Keratinocyte (primary cell): ENCODE results near the gene MYL7. TPM values are rescaled to one million over a fixed set of nuclear protein-coding genes. Genes with fewer than 3 reads are reported as not detected.

Experiments
- DNase-seq: peaks from one replicate; pipeline ENCODE4 v3.0.0-alpha.2; 2011; ENCODE audit warnings: low read depth, missing footprints, low spot score
- FAIRE-seq: peaks from 2 replicates; lab custom pipeline; 2011; peaks lifted over from hg19 to GRCh38; lab: Jason Lieb, UNC
- H2AFZ ChIP-seq: 2 replicates; pipeline ENCODE4 v1.6.0; 2012; ENCODE audit warnings: low read length, control low read depth, inconsistent platforms; ENCODE audit not compliant: control insufficient read depth
- H3K27ac ChIP-seq: 2 replicates; pipeline ENCODE4 v1.5.1; 2011; ENCODE audit warnings: low read length; ENCODE audit not compliant: control insufficient read depth, insufficient read depth
- H3K27me3 ChIP-seq: 3 replicates; pipeline ENCODE4 v1.6.0; 2011; ENCODE audit warnings: low read length; ENCODE audit not compliant: control insufficient read depth, insufficient read depth; ENCODE audit errors: extremely low read depth
- H3K36me3 ChIP-seq, 2 experiments: 2 replicates in 1 of 2; 3 replicates in 1 of 2; pipeline ENCODE4 v1.5.1; 2011; ENCODE audit warnings: low read length in 2 of 2, mild to moderate bottlenecking in 1 of 2; ENCODE audit not compliant: control insufficient read depth in 2 of 2, insufficient read depth in 2 of 2; ENCODE audit errors: extremely low read depth in 1 of 2
- H3K4me1 ChIP-seq: 3 replicates; pipeline ENCODE4 v1.5.1; 2011; ENCODE audit warnings: low read length; ENCODE audit not compliant: control insufficient read depth, insufficient read depth; ENCODE audit errors: extremely low read depth
- H3K4me2 ChIP-seq: 3 replicates; pipeline ENCODE4 v1.6.0; 2011; ENCODE audit warnings: low read depth, low read length; ENCODE audit not compliant: control insufficient read depth, insufficient read depth; ENCODE audit errors: extremely low read depth
- H3K4me3 ChIP-seq, 3 experiments: fragments of 200-600 bp in 1 of 3; sonication (generic) in 1 of 3; 2 replicates in 2 of 3; 3 replicates in 1 of 3; pipeline ENCODE4 v1.5.1; 2011 to 2016; ENCODE audit warnings: low read length in 3 of 3, mild to moderate bottlenecking in 3 of 3, control low read depth in 2 of 3, inconsistent platforms in 1 of 3, low read depth in 1 of 3, mixed read lengths in 1 of 3, mixed run types in 1 of 3, moderate library complexity in 1 of 3; ENCODE audit not compliant: control insufficient read depth in 2 of 3, insufficient read depth in 2 of 3; ENCODE audit errors: extremely low read depth in 1 of 3
- H3K79me2 ChIP-seq: 2 replicates; pipeline ENCODE4 v1.6.0; 2012; ENCODE audit warnings: low read length; ENCODE audit not compliant: control insufficient read depth, insufficient read depth
- H3K9ac ChIP-seq: 3 replicates; pipeline ENCODE4 v1.6.0; 2011; ENCODE audit warnings: low read length; ENCODE audit not compliant: control insufficient read depth, insufficient read depth; ENCODE audit errors: extremely low read depth
- H3K9me1 ChIP-seq: 3 replicates; pipeline ENCODE4 v1.6.0; 2011; ENCODE audit warnings: low read length; ENCODE audit not compliant: control insufficient read depth, insufficient read depth; ENCODE audit errors: extremely low read depth
- H3K9me3 ChIP-seq: 2 replicates; pipeline ENCODE4 v1.5.1; 2012; ENCODE audit warnings: low read depth, low read length; ENCODE audit not compliant: control insufficient read depth
- H4K20me1 ChIP-seq: 3 replicates; pipeline ENCODE4 v1.6.0; 2011; ENCODE audit warnings: low read length; ENCODE audit not compliant: control insufficient read depth, insufficient read depth; ENCODE audit errors: extremely low read depth
- CTCF ChIP-seq, 3 experiments: IDR thresholded peaks in 1 of 3; conservative IDR thresholded peaks in 1 of 3; optimal IDR thresholded peaks in 1 of 3; 2 replicates in 2 of 3; 3 replicates in 1 of 3; pipeline versions ENCODE3 to v1.5.1; 2011; ENCODE audit warnings: low read length in 3 of 3, mild to moderate bottlenecking in 3 of 3, moderate library complexity in 2 of 3, control low read depth in 1 of 3, inconsistent platforms in 1 of 3; ENCODE audit not compliant: insufficient read depth in 2 of 3; ENCODE audit errors: extremely low read depth in 1 of 3
- EZH2 ChIP-seq: IDR thresholded peaks from one replicate; pipeline ENCODE4 v1.6.1; 2012; ENCODE audit warnings: inconsistent platforms, mild to moderate bottlenecking, low read length, moderate library complexity
- dilution Hi-C: fragments of 300-500 bp; cut with MboI; formaldehyde crosslinking; loops from one replicate; pipeline ENCODE4 v1.7.0; 2020; ENCODE audit warnings: low sequenced_read_pairs; ENCODE audit not compliant: extremely low pct_ligation_motif_present
- polyA plus RNA-seq, 5 experiments: library from polyadenylated mRNA; depleted of rRNA in 3 of 5; stranded (reverse) in 3 of 5; stranded (forward) in 1 of 5; unstranded in 1 of 5; fragments of >200 nt; gene quantifications; 1 replicate in 1 of 5; 2 replicates in 3 of 5; 3 replicates in 1 of 5; pipeline versions ENCODE4 v1.2.1 to v1.2.3, GENCODE V29; 2011 to 2012; ENCODE audit warnings: missing spikeins in 2 of 5, low read depth in 1 of 5, low replicate concordance in 1 of 5

Gene MYL7
- polyA plus RNA-seq, 1 donor (not counting 4 experiments of a cell fraction or from before 2014, with no cell fraction given): 0.59 TPM

- no peaks in the 10 kb centered on the region for H3K9me1 ChIP-seq
- no peaks in the 10 kb centered on the region for H3K36me3 ChIP-seq
- no peaks in the 10 kb centered on the region for H3K9me3 ChIP-seq
- no peaks in the 10 kb centered on the region for H3K27me3 ChIP-seq
- TF ChIP-seq CTCF (optimal IDR thresholded peaks at IDR 0.05 in 1 of 3, IDR thresholded peaks at IDR 0.05 in 1 of 3, conservative IDR thresholded peaks at IDR 0.05 in 1 of 3; ENCODE audit: extremely low read depth in 1 of 3, insufficient read depth in 2 of 3, low read length in 3 of 3): no peak
- H2AFZ ChIP-seq: no peak overlapping the region
- dilution Hi-C loops: no loop called here
- DNase-seq (no peak), FAIRE-seq (no peak)
- no peak overlapping the region for H3K9ac ChIP-seq
- H3K79me2 ChIP-seq: no peaks in the 10 kb centered on the region
- no peaks in the 10 kb centered on the region for H4K20me1 ChIP-seq
- H3K4me3 ChIP-seq: no peak overlapping the region
- no peak overlapping the region for H3K4me2 ChIP-seq
- H3K27ac ChIP-seq: no peak overlapping the region
- H3K4me1 ChIP-seq: peaks cover 13% of the 10 kb centered on the region
Observed at GRCh38 chr7:44158873-44159631, 17.9 kb upstream of the MYL7 start.

GRCh38 chr7:44158096-44158872 lies 17.2 kb upstream of the MYL7 start:
- Histone ChIP-seq H3K9me1 (no peaks in the 10 kb centered on the region), H3K27ac (no peak overlapping the region), H3K4me2 (no peak overlapping the region), H4K20me1 (no peaks in the 10 kb centered on the region), H3K4me3 (no peak overlapping the region), H3K9ac (no peak overlapping the region), H3K36me3 (no peaks in the 10 kb centered on the region), H2AFZ (no peak overlapping the region), H3K79me2 (no peaks in the 10 kb centered on the region), H3K9me3 (no peaks in the 10 kb centered on the region), H3K27me3 (no peaks in the 10 kb centered on the region), H3K4me1 (peaks cover 7% of the 10 kb centered on the region)
- dilution Hi-C loops: no loop called here
- FAIRE-seq (no peak), DNase-seq (no peak)
- no peak for TF ChIP-seq EZH2
- TF ChIP-seq CTCF (optimal IDR thresholded peaks at IDR 0.05 in 1 of 3, IDR thresholded peaks at IDR 0.05 in 1 of 3, conservative IDR thresholded peaks at IDR 0.05 in 1 of 3; ENCODE audit: extremely low read depth in 1 of 3, insufficient read depth in 2 of 3, low read length in 3 of 3): no peak
